Loucy (cell line): Measurements from ENCODE around the gene BTBD9.

Experiments
- H2AFZ ChIP-seq: fragments of 200-600 bp; sonication (generic); 2 replicates; pipeline ENCODE4 v1.6.0; 2016; ENCODE audit warnings: antibody characterized with exemption, mild to moderate bottlenecking, low read length, moderate library complexity
- H3F3A ChIP-seq: fragments of 200-600 bp; 2 replicates; pipeline ENCODE4 v1.6.0; 2016; ENCODE audit warnings: antibody characterized with exemption, low read depth, mild to moderate bottlenecking
- H3K27me3 ChIP-seq: fragments of 200-600 bp; sonication (generic); 2 replicates; pipeline ENCODE4 v1.6.1; 2014; ENCODE audit warnings: low read length, mild to moderate bottlenecking; ENCODE audit not compliant: insufficient read depth, poor library complexity, severe bottlenecking
- H3K36me3 ChIP-seq: fragments of 200-600 bp; sonication (generic); 2 replicates; pipeline ENCODE4 v1.6.1; 2016; ENCODE audit warnings: low read length; ENCODE audit not compliant: insufficient read depth
- H3K4me1 ChIP-seq: fragments of 200-600 bp; sonication (generic); 2 replicates; pipeline ENCODE4 v1.5.1; 2014; ENCODE audit warnings: low read length, mild to moderate bottlenecking; ENCODE audit not compliant: insufficient read depth, poor library complexity, severe bottlenecking
- H3K4me2 ChIP-seq: fragments of 200-600 bp; sonication (generic); 2 replicates; pipeline ENCODE4 v1.6.0; 2014; ENCODE audit warnings: antibody characterized with exemption, low read length, low read depth, mild to moderate bottlenecking; ENCODE audit not compliant: poor library complexity, severe bottlenecking
- H3K4me3 ChIP-seq: fragments of 200-600 bp; sonication (generic); 2 replicates; pipeline ENCODE4 v1.5.1; 2014; ENCODE audit warnings: low read length, mild to moderate bottlenecking, mixed read lengths; ENCODE audit not compliant: poor library complexity, severe bottlenecking
- H3K79me2 ChIP-seq: fragments of 200-600 bp; sonication (generic); 2 replicates; pipeline ENCODE4 v1.6.1; 2014; ENCODE audit warnings: low read length; ENCODE audit not compliant: insufficient read depth
- H3K9ac ChIP-seq: fragments of 200-600 bp; sonication (generic); 2 replicates; pipeline ENCODE4 v1.6.0; 2014; ENCODE audit warnings: mild to moderate bottlenecking, low read depth, low read length, moderate library complexity; ENCODE audit not compliant: poor library complexity, severe bottlenecking
- H3K9me2 ChIP-seq: fragments of 200-600 bp; sonication (generic); replicated peaks from 2 replicates; pipeline ENCODE4 v1.6.1; 2016; ENCODE audit warnings: low read depth, low read length, mixed read lengths
- H3K9me3 ChIP-seq: fragments of 200-600 bp; sonication (generic); 2 replicates; pipeline ENCODE4 v1.6.1; 2014; ENCODE audit warnings: mild to moderate bottlenecking, antibody characterized with exemption, low read length, low read depth; ENCODE audit not compliant: insufficient read depth
- H4K20me1 ChIP-seq: fragments of 200-600 bp; sonication (generic); 2 replicates; pipeline ENCODE4 v1.6.0; 2014; ENCODE audit warnings: antibody characterized with exemption, low read length, mild to moderate bottlenecking; ENCODE audit not compliant: insufficient read depth, poor library complexity, severe bottlenecking
- CTCF ChIP-seq: fragments of 200-600 bp; sonication (generic); conservative IDR thresholded peaks from 2 replicates; pipeline ENCODE4 v1.5.1; 2014; ENCODE audit warnings: mild to moderate bottlenecking, antibody characterized with exemption, low read length
- EZH2phosphoT487 ChIP-seq: fragments of 200-600 bp; IDR thresholded peaks from 2 replicates; pipeline ENCODE4 v1.6.1; 2018; ENCODE audit warnings: antibody characterized with exemption, mild to moderate bottlenecking, moderate library complexity, borderline replicate concordance

Gene BTBD9

DNA sequence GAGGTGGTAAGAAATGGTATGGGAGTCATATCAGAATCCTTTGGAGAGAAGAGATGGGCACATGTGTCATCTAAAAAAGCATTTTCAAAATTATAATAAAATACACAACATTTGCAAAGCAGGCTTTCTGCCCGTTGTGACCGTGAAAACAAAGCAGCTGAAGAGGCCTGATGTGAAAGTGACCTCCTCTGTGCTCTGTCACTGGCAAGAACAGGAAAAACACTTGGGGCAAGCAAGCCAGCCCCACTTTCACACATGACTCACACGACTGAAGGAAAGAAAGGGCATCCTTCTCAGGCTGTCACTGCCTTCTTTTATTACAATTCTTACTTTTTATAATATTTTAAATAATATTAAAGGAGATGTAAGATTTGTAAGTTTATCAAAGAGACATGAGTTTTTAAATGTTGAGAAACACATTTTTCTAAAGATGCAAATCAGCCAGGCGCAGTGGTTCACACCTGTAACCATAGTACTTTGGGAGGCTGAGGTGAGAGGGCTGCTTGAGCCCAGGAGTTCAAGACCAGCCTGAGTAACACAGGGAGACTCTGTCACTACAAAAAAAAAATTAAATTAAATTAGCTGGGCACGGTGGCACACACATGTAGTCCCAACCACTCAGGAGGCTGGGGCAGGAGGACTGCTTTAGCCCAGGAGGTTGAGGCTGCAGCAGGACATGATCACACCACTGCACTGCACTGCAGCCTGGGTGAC, 143.7 kb downstream of the BTBD9 start:
- no peaks in the 10 kb centered on the region for H3K4me1 ChIP-seq
- no peaks in the 10 kb centered on the region for H4K20me1 ChIP-seq
- H3K79me2 ChIP-seq, result no peaks in the 10 kb centered on the region
- no peak overlapping the region for H3K4me2 ChIP-seq
- no peaks in the 10 kb centered on the region for H3F3A ChIP-seq
- H3K9me3 ChIP-seq, result no peaks in the 10 kb centered on the region
- no peak overlapping the region for H3K9ac ChIP-seq
- no peaks in the 10 kb centered on the region for H3K27me3 ChIP-seq
- H3K9me2 ChIP-seq, result no peaks in the 10 kb centered on the region
- H3K36me3 ChIP-seq, result no peaks in the 10 kb centered on the region
- no peak for TF ChIP-seq CTCF
- TF ChIP-seq EZH2phosphoT487, result no peak
- H3K4me3 ChIP-seq, result no peak overlapping the region
- no peak overlapping the region for H2AFZ ChIP-seq

GRCh38 chr6:38495518-38495917, 144.2 kb downstream of the BTBD9 start:
- Histone ChIP-seq H3K4me2 (no peak overlapping the region), H3K36me3 (no peaks in the 10 kb centered on the region), H3K9ac (no peak overlapping the region), H3F3A (no peaks in the 10 kb centered on the region), H3K79me2 (no peaks in the 10 kb centered on the region), H4K20me1 (no peaks in the 10 kb centered on the region), H3K4me3 (no peak overlapping the region), H2AFZ (no peak overlapping the region), H3K9me3 (no peaks in the 10 kb centered on the region), H3K4me1 (no peaks in the 10 kb centered on the region), H3K9me2 (no peaks in the 10 kb centered on the region), H3K27me3 (no peaks in the 10 kb centered on the region)
- no peak for TF ChIP-seq EZH2phosphoT487
- no peak for TF ChIP-seq CTCF

DNA sequence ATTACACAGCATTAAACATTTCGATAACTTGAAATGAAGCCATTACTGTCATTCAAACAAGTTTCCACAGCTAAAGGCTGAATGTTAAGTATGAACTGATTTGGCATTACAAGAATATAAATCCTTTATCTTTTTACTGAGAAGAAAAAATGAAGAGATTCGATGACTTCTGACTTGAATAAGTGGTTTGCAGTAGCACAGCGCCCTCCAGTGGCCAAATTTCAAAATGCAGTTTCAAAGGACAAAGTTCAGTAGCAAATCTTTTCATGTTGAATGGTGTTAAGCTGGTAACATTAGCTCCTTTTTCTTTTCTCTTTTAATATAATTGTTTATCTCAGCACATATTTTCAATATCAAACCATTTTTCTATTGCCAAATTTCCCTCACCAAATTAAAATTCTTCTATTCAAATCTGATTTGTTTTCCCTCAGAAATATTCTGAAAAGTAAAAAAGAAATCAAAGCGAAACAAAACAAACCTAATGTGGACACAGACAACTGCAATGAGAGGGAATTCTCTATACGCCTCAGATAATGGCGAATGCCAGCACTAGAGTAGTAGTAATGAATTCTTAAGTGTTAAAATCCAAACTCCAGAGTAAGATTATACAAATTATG, 145.7 kb downstream of the BTBD9 start:
- Histone ChIP-seq H4K20me1 (no peaks in the 10 kb centered on the region), H3K4me3 (no peak overlapping the region), H3K9me2 (no peaks in the 10 kb centered on the region), H3K4me2 (no peak overlapping the region), H3K36me3 (no peaks in the 10 kb centered on the region), H3F3A (no peaks in the 10 kb centered on the region), H3K27me3 (no peaks in the 10 kb centered on the region), H3K79me2 (no peaks in the 10 kb centered on the region), H3K9me3 (no peaks in the 10 kb centered on the region), H2AFZ (no peak overlapping the region), H3K4me1 (no peaks in the 10 kb centered on the region), H3K9ac (no peak overlapping the region)
- TF ChIP-seq EZH2phosphoT487 (no peak), CTCF (peak; percentile 96)
